Measurements from ENCODE around the gene CIP2A. TPM values are rescaled to one million over a fixed set of nuclear protein-coding genes. Genes with fewer than 3 reads are reported as not detected.

CIP2A gene
- 10 to 100 TPM; 20.6 to 45.0 TPM for total RNA-seq

GRCh38 chr3:108589081-108589997 is at the start of gene CIP2A, which contains the start of gene DZIP3:
CIP2A (minus strand) TSS chr3:108589438; CDS start chr3:108589375, 63 bp downstream.
DZIP3 (plus strand) TSS chr3:108589722; CDS start chr3:108605407, 15,685 bp downstream.

GRCh38 chr3:108510496-108510895 is 78.7 kb downstream of the CIP2A start, which contains the start of gene MYH15:
MYH15 (minus strand) TSS chr3:108510596; CDS start chr3:108510530, 66 bp downstream.

Small RNA genes within 50 kb of the gene (small RNA-seq; reads per million reads assigned to genes)
- gene RF00156: 0.13 to 0.81 reads per million in 2 donors

Other genes starting within 250 kb of the CIP2A start
- under 1 TPM; under 0.01 to 0.34 TPM for gene MYH15, start 78.8 kb downstream of the CIP2A start, total RNA-seq
- gene DZIP3, start 284 bp upstream of the CIP2A start, total RNA-seq: 10 to 100 TPM; 13.0 to 17.2 TPM
- gene RETNLB, start 168.0 kb upstream of the CIP2A start, total RNA-seq: not detected
- not detected for gene TRAT1, start 233.3 kb upstream of the CIP2A start, total RNA-seq

All from melanocyte of skin (primary cell).